ENCODE data around the gene MMP15. TPM values are rescaled to one million over a fixed set of nuclear protein-coding genes. Genes with fewer than 3 reads are reported as not detected.

Gene MMP15
- total RNA-seq, 1 donor from 2014 or later = 32.3 TPM

DNA sequence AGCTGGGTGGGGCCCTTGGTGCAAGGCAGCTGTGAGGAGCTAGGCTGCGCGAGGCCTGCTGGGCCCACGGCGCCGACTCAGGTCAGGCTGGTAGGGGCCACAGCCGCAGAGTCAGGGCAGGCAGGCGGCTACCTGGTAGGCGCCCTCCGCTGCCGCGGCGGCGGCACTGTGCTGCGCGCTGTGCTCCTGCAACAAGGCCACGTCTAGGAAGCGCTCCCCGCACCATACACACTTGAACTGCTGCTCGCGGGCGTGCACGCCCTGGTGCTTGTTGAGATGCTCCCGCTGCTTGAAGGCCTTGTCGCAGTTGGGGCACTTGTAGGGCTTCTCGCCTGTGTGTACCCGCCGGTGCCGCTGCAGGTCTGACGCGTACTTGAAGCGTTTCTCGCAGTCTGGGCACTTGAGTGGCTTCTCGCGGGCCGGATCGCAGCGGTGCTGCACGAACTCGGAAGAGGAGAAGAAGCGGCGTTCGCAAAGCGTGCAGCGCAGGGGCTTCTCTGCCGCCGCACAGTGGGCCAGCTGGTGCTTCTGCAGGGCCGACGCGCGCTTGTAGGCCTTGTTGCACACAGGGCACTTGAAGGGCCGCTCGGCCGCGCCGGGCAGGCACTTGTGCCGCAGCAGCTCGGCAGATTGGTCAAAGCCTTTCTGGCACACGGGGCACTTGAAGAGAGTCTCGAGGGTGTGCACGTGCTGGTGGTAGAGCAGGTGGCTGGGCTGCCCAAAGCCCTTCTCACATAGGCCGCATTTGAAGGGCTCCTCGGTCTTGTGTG is 29.0 kb upstream of the MMP15 start:
- DNase-seq = no peak

- no peak for DNase-seq
These were observed 28.4 kb upstream of the MMP15 start for GRCh38 chr16:57997176-57997527.

DNA sequence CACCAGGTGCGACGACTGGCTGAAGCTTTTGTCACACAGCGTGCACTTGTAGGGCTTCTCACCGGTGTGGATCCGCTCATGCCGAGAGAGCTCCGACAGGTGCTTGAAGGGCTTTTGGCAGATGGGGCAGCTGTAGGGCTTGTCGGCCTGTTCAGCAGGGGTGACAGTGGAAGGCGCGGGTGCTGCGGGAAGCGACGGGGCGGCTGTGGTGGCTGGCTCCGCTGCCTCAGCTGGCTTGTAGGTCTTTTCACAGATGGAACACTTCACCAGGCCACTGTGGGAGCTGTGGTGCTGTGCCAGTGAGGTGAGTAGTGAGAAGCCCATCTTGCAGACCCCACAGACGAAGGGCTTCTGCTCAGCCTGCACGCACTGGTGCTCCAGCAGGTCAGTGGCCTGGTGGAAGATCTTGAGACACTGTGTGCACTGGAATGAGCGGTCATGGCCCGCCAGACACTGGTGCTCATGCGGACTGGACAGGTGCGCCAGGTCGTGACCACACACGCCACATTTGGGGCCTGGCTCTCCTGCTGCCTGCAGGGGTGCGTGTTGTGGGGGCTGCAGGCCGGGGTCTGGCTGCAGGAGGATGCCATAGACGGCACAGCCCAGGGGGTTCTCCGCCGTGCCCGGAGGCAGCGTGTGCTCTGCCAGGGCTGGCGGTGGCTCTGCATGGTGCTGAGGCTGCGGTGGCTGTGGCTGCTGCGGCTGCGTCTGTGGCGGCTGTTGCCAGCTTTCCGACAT is 27.9 kb upstream of the MMP15 start:
- DNase-seq = no peak

GRCh38 chr16:57998486-57998885 is 27.1 kb upstream of the MMP15 start:
- no peak for DNase-seq

DNA sequence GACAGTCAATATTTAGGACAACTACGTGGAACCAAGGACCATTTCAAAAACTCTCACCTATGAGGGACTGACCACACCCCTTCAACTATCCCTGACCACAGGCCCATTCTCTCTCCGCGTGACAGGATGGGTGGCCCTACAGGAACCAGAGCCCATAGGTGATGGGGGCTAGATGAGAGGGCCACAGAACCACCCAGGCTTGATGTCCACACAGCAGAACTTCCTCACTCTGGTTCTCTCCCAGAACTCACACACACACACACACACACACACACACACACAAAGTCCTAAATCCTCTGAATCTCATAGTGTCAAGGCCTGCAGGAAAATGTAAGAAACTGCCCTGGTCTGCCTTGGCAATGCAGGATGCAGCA is 26.6 kb upstream of the MMP15 start:
- DNase-seq = no peak

DNA sequence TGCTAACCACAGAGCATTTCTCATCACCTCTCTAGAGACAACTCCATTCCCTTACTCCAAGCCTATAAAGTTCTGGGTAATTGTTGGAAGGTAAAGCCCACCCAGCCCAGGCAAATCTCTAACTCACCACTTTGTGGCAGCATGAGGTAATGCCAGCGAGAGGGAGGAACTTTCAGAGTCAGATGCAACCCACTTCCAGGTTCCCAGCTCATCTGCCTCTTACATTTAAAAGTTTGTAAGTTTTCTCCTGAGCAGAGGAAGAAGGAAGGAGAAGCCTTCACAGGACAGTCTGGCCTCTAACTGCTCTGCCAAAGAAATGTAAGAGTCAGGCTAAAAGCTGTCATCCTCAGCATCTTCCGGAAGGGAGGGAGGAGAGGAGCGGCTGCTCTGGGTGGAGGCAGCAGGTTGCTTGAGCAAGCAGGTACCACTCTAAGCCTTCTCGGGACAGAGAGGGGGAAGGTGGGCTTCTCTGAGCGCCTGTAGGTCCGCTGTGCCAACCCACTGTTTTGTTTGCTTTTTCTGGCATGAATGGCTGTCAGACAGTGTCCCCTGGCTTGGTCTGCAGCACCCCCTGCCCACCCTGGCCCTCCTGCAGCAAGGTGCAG is 26.1 kb upstream of the MMP15 start:
- DNase-seq = peak; percentile 49

GRCh38 chr16:57999971-58000705 is 25.4 kb upstream of the MMP15 start, which contains the start of gene ZNF319:
Gene ZNF319 (minus strand): TSS chr16:58000672. CDS start chr16:57998265, 2,407 bp downstream.
- DNase-seq = no peak

DNA sequence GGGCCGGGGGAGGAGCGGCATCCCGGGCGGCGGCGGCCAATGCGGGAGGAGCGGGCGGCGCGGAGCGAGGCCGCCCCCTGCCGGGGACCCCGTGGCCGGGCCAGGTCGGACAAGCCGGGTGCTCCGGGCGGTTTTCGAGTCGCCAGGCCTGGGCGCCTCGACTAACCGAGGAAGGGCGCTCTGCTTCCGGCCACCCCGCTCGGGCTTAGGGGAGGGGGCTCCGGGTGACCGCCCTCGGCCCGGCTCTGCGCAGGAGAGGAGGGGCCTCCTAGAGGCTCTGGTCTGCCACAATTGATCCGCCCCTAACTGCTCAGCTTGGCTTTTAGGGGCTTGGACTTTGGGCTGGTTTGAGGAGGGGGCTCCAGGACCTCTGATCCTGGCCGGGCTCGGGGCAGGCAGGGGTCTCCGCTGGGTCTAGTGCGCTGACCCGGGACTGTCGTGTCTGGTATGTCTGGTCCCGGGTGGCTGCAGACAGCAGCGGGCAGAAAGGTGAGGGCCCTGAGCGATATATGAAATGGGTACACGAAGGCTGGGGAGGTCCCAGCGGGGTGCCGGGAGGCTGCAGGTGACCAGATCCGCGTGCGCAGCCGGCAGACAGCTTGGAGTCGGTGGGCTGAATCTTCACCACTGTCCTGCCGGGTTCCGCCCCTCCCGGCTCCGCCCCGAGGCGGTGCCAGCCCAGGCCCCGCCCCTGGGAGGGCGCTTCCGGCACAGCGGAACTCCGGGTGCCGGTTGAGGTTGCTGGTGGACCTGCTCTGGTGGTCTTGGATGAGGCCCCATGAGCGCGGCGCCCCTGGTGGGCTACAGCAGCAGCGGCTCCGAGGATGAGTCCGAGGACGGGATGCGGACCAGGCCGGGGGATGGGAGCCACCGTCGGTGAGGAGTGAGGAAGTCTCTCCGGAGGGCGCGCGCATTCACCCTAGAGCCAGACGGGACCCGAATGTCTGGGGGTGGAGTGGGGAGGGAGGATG is 24.6 kb upstream of the MMP15 start, which contains the start of gene USB1:
TSS of gene USB1 (plus strand) at position 702 of the 971 bp plus-strand sequence. CDS start at position 779, 77 bp downstream.
- DNase-seq = peak; percentile 83

GRCh38 chr16:58001781-58002415 is 23.7 kb upstream of the MMP15 start:
- no peak for DNase-seq

DNA sequence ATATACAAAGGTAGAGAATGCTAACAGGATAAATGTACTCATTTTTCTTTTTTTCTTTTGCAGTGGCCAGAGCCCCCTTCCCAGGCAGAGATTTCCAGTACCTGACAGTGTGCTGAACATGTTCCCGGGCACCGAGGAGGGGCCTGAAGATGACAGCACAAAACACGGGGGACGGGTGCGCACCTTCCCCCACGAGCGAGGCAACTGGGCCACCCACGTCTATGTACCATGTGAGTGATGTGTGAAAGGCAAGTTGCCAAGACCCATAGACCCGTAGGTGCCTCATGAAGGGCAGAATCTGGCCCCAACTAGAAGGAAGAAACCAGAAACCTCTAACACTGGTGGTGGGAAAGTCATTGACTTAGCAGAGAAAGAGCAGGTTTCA is 23.1 kb upstream of the MMP15 start:
- DNase-seq = no peak

DNA sequence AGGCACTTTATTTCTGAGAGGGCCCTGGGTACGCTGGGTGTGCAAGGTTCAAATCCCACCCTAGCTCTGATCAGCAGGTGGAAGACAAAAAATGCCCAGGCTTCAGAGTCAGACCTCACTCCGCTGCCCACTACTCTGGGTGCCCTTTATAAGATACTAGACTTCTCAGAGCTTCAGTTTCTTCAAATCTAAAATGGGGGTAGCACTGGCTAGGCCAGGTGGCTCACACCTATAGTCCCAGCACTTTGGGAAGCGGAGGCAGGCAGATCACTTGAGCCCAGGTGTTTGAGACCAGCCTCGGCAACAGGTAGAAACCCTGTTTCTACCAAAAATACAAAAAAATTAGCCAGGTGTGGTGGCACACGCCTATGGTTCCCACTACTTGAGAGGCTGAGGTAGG is 22.6 kb upstream of the MMP15 start:
- DNase-seq = no peak

GRCh38 chr16:58004736-58005135 is 20.8 kb upstream of the MMP15 start:
- DNase-seq = peak; percentile 68

- no peak for DNase-seq
These were observed 15.6 kb upstream of the MMP15 start for GRCh38 chr16:58009856-58010416.

DNA sequence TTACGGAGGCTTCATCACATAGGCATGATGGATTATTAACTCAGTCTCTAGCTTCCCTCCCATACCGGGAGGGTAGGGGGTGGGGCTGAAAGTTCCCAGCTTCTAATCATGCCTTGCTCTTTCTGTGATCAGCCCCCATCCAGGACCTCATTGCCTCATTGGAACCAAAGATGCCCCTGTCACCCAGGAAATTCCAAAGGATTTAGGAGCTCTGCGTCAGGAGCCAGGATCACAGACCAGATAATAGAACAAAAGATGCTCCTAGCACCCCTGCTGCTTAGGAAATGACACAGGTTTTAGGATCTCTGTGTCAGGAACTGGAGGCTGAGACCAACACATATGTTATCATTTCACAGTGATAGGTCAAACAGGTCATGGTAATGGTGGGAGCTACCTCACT is 14.7 kb upstream of the MMP15 start:
- no peak for DNase-seq

DNA sequence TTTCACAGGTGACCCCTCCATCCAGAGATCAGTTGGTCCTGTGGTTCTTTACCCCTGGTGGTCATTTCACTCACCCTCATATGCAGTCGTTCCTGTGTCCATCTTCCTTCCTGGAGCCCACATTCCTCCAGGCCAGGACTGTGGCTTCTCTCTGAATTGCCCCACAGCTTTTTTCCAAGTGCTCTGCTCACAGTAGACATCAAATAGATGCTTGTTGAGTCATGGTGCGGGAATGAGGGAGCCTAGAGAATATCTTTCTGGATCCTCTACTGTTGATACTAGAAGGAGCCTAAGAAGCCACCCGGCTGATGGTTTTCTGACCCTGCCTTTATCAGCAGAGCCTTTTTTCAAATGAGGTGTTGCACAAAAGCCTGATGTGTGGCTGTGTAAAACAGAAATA is 13.9 kb upstream of the MMP15 start:
- DNase-seq = no peak

- peak; percentile 23 for DNase-seq
These were observed 13.1 kb upstream of the MMP15 start for GRCh38 chr16:58012481-58012880.

DNA sequence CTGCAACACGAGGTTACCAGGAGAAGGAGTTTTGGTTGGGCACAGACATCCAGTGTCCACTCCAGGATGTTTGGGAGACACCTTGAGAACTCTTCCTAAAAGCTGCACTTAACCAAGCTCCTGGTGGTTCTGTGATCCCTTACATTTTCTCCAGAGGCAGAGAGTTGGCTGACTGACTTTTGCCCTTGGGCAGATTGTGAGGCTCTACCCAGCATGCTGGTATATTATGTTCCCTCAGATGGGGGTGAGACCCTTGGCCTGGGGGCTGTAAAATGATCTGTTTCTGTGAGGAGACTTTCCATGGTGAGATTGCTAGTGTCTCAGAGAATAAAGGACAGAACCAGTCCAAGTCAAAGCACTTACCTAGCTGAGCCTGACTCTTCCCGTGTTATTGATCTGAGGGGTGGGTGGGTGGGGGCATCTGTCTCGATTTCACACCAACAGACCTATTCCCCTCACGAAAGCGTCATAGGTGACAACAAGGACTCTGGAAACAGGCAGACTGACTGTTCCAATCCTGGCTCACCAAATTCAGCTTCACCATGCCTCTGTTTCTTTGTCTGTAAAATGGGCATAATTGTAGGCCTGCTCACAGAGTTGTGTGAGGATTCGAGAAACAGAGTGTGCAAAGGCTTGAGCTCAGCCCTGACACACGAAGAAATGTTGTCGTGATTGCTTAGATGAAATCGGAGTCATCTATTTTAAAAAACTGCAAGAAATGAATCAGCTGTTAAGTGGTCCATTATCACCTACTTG is 12.2 kb upstream of the MMP15 start:
- DNase-seq = no peak

- no peak for DNase-seq
These were observed 8.6 kb upstream of the MMP15 start for GRCh38 chr16:58016840-58017446.

- no peak for DNase-seq
These were observed 6.8 kb upstream of the MMP15 start for GRCh38 chr16:58018803-58019202.

All from dermis blood vessel endothelial cell (primary cell).